Fibroblast of skin of left quadriceps (primary cell): ENCODE data around the gene FARP2.
"Not testable (repeated sequence)": the region's sequence is repeated elsewhere in the genome, so short reads cannot be mapped to it uniquely, and the experiment has no call there.

Experiments used
- DNase-seq, 2 experiments: peaks; one replicate each; pipeline ENCODE4 v3.0.0-alpha.2; 2013; ENCODE audit warnings: low read depth in 2 of 2

FARP2 gene

DNA sequence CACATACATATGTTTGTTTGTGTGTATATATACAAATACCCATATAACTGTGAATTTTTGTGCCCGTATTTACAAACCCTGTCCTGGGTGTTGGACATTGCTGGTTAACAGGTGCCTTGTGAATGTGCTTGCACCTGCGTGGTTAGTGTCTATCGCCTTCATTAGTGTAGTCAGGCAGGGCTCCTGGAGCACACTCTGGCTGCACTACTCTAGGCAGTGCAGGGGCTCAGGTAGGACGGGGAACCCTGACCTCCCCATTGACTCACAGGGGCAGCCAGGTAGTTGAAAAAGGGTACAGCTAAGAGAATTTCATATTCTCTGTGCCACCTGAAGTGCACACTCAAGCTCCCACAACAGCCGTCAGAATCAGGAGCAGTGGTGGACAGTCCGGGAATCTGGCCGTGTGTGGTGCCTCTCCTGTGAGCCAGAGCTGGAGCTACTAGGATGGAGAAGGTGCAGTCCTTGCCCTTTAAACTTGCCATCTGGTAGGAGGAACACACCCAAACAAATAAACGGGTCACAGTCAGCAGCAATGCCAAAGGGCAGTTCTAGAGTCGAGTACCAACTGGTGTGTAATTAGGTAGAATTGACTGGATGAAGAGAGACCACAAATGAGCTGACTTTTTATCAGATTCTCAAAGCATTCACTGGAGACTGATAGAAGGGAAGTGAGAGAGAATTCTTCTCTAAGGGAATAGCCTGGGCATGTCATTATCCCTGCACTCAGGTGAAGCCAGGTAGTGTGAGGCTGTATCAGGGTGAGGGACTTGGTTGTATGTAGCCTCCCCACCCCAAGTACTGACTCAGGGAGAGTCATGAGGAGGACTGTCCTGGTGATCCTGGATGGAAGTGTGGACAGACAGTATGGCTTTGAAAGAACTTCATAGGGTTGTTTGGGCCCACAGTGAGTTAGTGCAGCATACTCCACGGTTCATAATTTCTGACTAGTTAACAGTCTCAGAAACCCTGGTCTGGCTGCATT is 44.1 kb downstream of the FARP2 start:
- DNase-seq = no peak

DNA sequence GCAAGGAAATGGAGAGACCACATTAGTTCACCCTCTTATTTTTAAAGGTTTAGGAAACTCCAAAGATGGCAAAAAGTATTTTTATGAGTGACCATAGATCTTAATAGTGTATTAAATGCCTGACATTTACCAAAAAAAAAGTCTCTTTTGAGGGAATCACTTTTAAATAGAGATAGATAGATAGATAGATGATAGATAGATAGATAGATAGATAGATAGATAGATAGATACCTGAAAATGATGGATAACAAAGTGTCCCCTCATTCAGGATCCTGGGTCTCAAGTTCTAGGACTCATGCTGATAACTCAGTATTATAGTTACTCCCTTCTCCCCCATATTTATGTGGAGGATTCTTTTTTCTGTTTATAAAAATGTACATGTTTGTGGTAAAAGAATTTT is 52.8 kb downstream of the FARP2 start:
- DNase-seq = no peak

DNA sequence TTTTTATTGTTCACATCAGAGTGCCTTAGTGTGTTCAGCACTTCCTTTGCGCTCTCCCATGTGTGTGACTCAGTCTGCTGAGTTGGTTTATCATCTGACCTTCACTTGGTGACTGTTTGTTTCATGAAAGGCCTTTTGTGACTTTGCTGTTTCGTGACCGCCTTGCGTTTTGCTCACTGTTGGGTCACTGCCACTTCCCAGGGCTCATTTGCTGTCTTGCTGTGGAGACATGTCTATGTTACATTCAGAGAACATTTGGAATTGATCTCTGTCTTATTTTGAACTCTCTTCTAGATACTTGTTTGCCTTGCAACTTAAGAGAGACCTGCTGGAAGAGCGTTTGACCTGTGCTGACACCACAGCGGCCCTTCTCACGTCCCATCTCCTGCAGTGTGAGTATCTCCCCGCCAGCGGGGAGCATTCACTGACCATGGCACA is 54.7 kb downstream of the FARP2 start:
- DNase-seq = no peak

DNA sequence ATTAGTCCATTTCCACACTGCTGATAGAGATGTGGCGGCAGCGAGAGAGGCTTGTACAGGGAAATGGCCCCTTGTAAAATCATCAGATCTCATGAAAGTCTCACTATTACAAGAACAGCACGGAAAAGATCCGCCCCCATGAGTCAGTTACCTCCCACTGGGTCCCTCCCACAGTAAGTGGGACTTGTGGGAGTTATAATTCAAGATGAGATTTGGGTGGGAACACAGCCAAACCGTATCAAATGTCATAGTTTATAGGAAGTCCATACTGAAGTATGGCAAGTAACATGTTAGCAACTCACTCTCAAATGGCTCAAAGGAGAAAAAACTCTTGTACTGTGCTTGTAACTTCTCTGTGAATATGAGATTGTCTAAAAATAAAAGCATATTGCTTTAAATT is 56.1 kb downstream of the FARP2 start:
- peak; percentile 81 to 82 for DNase-seq

DNA sequence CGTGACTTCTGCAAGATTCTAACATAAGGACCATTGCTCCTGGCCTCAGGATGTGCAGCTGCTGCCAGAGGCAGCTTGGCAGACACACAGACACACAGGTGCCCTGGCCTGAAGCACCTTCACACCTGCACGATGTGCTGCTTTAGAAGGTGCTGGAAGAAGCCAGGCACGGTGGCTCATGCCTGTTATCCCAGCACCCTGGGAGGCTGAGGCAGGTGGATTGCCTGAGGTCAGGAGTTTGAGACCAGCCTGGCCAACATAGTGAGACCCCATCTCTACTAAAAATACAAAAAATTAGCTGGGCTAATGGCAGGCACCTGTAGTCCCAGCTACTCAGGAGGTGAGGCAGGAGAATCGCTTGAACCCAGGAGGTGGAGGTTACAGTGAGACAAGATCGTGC is 57.4 kb downstream of the FARP2 start:
- DNase-seq = not testable (repeated sequence)

DNA sequence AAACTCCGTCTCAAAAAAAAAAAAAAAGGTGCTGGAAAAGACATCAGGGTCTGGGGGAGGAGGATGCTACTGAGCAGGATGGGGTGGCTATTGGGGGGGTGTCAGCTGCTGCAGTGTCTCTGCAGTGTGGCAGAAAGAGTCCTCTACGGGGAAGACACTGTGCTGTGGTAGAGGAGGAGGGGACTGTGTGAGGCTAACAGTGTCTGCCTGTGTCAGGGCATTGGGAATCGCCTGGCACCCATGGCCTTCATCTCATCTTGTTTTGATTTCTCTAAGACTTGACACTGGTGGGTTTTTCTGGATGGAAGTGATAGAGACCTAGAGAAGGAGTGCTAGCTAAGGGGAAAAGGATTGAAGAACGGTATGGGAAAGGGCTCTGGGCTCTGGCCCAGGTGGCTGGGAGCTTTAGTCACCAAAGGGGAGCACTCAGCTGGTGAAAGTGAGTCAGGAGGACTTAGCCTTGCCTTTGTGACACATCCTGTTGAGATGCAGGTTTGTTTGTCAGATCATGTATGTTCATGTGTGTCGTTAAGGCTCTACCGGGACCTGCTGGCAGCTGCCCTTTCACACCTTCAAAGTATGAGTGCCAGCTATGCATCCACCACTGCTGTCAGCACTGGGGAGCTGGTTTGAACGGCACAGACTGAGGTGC is 58.0 kb downstream of the FARP2 start:
- DNase-seq = no peak

DNA sequence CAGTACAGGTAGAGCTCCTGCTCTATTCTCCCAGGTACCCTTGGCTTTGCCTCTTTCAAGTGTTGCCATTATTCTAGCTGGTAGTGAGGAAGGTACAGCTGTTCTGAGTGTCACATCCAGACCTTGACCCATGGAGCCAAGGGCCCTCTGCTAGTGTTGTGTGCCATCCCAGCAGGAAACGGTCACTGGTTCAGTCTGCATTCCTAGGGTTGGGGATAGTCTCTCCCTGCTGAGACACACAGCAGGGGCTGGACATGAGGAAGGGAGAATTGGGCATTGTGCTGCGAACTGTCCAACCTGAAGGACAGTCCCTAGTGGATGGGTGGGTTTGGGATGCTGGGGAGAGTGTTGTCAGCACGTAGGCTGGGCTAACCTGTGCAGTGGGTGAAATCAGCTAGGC is 59.1 kb downstream of the FARP2 start:
- no peak for DNase-seq

DNA sequence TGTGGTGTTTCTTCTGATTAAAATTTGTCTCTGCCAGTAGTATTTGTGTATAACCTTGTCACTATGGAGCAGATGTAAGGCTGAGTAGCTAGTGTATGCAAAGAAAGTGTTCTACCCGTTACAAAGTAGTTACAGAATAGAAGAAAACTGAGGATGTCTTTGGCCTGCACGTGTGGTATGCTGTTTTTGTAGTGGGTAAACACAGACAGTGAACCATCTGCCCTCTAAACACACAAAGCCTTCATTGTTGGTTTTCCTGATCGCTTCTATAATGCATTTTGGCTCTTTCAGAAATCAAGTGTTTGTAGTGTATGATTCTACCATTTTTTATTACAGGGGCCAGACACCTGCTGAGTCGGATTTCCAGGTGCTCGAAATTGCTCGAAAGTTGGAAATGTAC is 61.5 kb downstream of the FARP2 start:
- DNase-seq = no peak

DNA sequence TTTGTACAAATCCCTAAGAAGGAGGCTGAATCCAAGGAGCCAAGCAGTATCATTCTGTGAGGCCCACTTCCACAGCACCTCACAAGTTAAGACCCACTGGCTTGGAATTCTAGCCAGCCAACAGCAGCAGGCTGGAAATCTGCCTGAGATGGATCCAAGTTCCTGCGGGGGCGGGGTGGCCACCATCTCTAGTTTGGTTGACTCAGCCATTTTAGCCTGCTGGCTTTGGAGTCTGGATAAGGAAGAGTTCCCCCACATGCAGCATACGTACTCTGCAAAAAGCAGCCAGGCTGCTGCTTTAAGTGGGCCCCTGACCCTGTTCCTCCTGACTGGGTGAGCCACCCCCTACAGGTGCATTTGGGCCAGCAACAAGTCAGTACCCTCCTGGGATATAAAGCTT is 65.2 kb downstream of the FARP2 start:
- DNase-seq = no peak

DNA sequence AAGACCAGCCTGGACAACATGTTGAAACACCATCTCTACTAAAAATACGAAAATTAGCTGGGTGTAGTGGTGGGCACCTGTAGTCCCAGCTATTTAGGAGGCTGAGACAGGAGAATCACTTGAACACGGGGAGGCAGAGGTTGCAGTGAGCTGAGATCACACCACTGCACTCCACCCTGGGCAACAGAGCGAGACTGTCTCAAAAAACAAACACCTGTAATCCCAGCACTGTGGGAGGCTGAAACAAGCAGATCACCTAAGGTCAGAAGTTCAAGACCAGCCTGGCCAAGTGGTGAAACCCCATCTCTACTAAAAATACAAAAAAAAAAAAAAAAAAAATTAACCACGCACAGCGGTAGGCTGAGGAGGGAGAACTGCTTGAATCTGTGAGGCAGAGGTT is 65.9 kb downstream of the FARP2 start:
- not testable (repeated sequence) for DNase-seq

DNA sequence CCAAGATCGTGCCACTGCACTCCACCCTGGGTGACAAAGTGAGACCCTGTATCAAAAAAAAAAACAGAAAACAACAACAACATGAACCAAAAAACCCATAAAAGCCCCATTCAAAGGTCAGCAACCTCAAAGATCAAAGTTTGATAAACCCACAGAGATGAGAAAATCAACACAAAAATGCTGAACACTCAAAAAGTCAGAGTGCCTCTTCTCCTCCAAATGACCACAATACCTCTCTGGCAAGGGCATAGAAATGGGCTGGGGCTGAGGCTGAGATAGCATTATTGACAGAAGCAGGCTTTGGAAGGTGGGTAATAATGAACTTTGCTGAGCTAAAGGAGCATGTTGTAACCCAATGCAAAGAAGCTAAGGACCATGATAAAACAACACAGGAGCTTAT is 66.3 kb downstream of the FARP2 start:
- DNase-seq = no peak

DNA sequence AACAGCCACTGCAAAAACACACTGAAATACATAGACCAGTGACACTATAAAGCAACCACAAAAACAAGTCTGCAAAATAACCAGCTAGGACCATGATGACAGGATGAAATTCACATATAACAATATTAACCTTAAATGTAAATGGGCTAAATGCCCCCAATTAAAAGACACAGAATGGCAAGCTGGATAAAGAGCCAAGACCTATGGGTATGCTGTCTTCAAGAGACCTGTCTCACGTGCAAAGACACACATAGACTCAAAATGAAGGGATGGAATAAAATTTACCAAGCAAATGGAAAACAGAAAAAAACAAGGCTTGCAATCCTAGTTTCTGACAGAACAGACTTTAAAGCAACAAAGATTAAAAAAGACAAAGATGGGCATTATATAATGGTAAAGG is 67.4 kb downstream of the FARP2 start:
- not testable (repeated sequence) for DNase-seq

DNA sequence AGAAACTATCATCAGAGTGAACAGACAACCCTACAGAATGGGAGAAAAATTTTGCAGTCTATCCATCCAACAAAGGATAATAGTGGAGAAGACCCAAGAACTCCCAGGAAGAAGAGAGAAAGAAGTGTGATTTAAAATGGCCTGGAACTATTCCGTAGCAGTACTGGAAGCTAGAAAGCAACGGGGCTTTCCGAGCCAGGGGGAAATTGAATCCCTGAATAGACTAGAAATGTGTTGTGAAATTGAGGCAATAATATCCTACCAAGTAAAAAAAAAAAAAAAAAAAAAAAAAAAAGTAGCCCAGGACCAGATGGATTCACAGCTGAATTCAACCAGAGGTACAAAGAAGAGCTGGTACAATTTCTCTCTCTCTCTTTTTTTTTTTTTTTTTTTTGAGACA is 69.3 kb downstream of the FARP2 start:
- DNase-seq = no peak

DNA sequence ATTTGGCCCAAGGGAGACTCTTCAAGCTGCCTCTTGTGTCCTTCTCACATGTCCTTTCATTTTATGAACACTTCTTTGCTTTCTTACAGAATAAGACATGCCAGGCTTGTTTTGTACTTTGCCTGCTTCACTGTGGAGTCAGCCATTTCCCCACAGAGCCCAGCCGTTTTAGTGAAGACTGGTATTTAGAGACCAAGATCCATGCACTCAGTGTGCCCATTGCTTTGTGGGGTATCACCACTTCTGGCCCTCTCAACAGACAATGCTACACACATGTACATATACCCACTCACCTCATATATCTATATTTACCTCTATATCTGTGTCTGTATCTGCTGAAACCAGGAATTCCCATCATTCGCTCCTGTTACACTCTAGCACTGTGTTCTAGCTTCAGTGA is 74.1 kb downstream of the FARP2 start:
- no peak for DNase-seq

DNA sequence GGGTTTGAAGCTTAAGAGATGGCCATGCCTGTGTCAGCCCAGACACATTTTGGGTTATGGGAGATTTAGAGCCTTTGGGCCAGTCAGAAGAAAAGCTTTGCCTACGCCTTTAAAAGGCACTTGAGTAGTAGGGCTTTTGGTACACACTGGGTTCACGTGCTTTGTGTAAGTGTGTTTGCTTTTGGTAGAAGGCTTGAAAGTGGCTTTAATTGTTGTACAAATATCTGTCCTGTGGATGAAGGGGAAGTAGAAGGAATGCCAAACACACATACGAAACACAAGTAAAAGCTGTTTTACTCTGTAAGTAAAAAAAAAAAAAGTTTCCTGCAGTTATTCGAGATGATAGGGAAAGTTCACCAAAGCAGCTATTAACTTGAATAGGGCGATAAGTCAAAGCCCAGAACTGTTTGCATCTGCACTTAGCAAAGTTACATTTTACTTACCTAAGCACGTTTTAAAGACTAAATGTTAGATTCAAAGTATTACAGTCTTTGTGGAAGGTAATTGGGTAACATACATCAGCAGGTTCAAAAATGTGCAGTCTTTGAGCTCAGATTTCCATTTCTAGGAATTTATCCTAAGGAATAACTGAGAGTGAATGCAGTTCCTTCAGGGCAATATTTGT is 76.9 kb downstream of the FARP2 start:
- no peak for DNase-seq

DNA sequence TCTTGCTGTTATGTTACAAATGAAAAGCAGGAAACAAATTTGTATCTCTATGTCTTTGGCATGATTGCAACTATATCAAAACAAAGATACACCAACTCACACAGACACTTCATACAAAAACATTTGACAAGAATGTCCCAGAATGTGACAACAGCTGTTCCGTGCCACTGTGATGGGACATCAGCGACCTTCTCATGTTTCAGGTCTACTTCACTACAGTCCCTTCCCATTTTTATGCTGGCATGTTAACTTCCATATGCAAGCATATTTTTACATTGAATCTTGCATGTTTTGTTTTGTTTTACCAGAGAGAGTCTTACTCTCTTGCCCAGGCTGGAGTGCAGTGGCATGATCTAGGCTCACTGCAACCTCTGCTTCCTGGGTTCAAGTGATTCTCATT is 81.1 kb downstream of the FARP2 start:
- no peak for DNase-seq

DNA sequence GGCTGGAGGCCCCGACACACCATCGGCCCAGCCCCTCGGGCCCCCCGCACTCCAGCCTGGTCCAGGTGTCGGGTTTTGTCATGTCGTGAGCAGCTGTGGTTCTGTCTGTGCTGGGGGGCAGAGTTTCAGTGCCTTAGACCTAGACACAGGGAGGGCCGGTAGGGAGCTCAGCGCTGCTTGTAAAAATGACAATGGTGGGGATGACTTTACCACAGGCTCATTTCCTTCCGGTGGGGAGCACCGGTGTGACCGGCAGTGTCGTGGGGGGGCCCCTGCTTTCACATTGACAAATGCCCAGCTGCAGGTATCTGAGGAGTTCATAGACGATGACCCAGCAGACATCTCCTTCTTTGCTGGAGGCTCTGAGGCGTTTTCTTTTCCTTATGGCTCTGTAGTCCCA is 85.4 kb downstream of the FARP2 start:
- DNase-seq = no peak

DNA sequence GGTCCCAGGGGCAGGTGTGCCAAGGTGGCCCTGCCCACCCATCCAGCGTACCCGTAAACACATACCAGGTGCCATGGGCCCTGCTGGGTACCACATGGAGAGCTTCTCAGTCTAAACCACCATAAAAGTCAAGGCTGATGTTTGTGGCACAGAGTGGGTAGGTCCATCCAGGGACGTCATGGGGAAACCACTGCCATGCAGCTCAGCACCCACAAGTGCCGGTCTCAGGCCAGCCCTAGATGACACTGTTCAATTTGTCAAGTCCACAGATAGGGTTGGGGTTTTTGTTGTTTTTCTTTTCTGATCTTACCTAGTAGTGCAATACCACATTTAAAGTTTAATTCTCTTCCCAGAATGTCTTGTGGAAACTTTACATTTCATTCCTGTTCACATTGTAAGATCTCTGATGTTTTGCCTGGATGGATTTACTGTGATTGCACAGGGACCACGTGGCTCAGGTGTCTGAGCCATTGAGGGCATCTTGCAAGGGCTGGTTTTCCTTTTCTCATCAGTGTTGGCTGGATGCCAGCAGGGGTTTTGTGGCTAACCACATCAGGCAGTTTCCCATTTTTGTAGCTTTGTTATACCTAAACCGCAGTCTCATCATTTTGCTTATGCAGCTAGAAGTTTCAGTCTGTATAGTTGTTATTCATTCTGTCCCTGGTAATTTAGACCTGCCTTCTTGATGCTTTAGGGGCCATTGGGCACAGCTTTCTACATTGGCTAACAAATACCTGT is 87.6 kb downstream of the FARP2 start:
- DNase-seq = peak; percentile 15 to 29

DNA sequence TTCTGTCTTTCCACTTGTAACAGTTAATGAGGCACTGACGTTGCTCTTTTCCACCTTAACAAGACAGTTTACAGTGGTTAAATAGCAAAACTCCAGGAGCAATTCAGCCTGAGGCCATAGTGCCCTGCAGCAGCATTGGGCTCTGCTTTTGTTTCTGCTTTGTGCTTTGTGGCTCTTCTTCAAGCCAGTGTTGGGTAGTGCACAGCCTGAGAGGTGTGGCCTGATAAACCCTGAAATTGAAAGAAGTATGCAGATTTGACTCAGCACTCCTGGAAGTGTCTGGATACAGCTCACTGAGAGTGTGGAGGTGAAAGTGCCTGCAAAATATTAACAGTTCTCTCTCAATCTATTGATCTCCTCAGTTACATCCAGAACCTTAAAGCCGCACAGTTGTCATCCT is 89.3 kb downstream of the FARP2 start:
- DNase-seq = no peak

DNA sequence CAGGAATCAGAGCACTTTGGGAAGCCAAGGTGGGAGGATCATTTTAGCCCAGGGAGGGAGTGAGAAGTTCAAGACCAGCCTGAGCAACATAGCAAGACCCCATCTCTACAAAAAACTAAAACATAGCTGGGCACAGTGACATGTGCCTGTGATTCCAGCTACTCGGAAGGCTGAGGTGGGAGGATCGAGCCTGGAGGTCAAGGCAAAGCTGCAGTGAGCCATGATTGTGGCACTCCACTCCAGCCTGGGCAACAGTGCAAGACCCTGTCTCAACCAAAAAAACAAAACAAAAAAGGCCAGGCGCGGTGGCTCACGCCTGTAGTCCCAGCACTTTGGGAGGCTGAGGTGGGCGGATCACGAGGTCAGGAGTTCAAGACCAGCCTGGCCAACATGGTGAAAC is 94.0 kb downstream of the FARP2 start:
- not testable (repeated sequence) for DNase-seq

DNA sequence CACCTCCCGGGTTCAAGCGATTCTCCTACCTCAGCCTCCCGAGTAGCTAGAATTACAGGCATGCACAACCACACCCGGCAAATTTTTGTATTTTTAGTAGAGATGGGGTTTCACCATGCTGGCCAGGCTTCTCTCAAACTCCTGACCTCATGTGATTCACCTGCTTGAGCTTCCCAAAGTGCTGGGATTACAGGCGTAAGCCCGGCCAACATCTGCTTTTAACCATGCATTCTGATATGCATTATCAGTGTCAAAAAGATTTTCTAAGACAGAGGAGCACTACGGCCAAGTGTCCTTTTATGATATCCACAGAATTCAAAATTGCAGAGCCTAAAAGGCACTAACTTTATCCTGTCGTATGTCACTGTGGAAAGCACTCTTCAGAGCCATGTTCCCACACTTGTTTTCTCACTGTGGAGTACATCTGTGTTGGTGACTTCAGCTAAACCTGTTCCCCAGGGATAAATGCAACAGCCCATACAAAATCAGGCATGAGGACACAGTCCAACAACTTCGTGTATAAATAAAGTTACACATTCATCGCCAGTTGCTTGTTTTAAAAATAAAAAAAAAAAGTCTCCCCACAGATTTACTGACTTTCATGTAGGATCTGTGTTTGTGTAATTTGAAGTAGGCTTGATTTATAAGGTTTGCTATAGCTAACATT is 95.9 kb downstream of the FARP2 start:
- no peak for DNase-seq
